ENCODE measurements around the gene SGSM1.

SGSM1 gene

DNA sequence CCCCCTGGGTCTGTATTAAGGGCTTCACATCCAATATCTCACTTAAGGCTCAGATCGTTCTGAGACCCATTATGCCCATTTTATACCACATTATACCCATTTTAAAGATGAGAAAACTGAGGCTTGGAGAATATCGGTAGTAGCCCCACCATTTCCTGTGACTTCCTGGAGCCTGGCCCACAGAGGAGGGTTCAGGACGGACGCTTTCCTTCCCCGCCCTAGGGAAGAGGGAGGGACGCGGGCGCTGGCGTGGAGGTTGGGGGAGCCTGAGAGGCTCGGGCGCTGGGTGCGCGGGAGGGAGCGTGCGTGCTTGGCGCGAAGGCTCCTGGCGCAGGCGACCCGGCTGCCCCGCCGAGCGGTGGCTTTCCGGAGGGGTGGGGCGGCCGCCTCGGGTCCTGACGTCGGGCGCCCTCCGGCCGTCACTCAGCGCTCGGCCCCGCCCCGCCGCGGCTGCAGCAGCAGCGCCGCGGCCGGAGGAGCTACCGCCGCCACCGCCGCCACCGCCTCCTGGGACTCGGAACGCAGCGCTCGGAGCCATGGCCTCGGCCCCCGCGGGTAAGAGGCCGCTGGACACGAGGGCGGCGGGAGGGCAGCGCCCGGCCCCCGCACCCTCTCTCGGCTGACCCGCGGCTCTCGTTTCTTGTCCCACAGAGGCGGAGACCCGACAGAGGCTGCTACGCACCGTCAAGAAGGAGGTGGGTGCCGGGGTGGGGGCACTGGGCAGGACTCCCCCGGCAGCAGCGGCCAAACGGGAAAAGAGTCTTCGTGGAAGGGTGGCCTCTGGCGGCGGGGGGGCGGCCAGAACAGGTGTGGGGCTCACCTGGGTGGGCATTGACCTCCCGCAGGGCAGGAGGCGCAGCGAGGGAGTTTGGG is at the start of gene SGSM1:
Gene SGSM1, plus strand, starts transcription at position 422 of the 873 bp plus-strand sequence. Its CDS starts 115 bp downstream, at position 537.
- Histone ChIP-seq H3K27ac (ENCODE audit: low read length) (no peak within 1 kb of the TSS), H3K9me3 (ENCODE audit: control insufficient read depth, low read depth, low read length) (no peaks in the 10 kb centered on the region), H3K27me3 (ENCODE audit: control insufficient read depth, insufficient read depth, low read length) (no peaks in the 10 kb centered on the region), H3K36me3 (ENCODE audit: control insufficient read depth, low read depth, low read length) (no peaks in the 10 kb centered on the region), H3K4me3 (ENCODE audit: low read length) (peak within 1 kb of the TSS; percentile 63), H3K9ac (ENCODE audit: low read length) (peak within 1 kb of the TSS; percentile 35), H3K4me1 (ENCODE audit: control insufficient read depth, low read depth, low read length) (peaks cover 12% of the 10 kb centered on the region)

GRCh38 chr22:24758164-24758799 is 47.7 kb upstream of the SGSM1 start:
- Histone ChIP-seq H3K27ac (ENCODE audit: low read length) (no peak overlapping the region), H3K9ac (ENCODE audit: low read length) (no peak overlapping the region), H3K27me3 (ENCODE audit: control insufficient read depth, insufficient read depth, low read length) (no peaks in the 10 kb centered on the region), H3K4me1 (ENCODE audit: control insufficient read depth, low read depth, low read length) (no peaks in the 10 kb centered on the region), H3K36me3 (ENCODE audit: control insufficient read depth, low read depth, low read length) (no peaks in the 10 kb centered on the region), H3K9me3 (ENCODE audit: control insufficient read depth, low read depth, low read length) (no peaks in the 10 kb centered on the region), H3K4me3 (ENCODE audit: low read length) (no peak overlapping the region)

DNA sequence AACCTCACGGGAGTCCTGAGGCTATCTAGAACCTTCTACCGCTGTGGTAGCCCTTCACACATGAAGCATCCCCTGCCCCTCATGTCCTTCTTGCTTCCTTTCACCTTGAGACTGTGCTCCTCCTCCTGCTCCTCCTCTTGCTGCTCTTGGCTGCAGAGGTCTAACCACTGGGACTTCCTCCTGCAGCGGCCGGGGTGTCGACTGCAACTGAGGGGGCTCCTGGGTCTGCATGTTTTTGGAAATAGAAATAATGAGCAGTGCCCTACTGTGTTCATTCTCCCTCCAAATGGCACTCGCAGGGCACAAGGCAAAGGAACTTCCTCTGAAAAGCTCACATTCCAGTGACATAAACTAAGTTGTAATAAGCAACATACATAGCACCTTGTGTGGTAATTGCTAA is 46.2 kb upstream of the SGSM1 start:
- no peaks in the 10 kb centered on the region for H3K4me1 ChIP-seq (ENCODE audit: control insufficient read depth, low read depth, low read length)
- no peak overlapping the region for H3K27ac ChIP-seq (ENCODE audit: low read length)
- H3K9ac ChIP-seq (ENCODE audit: low read length), result no peak overlapping the region
- no peaks in the 10 kb centered on the region for H3K27me3 ChIP-seq (ENCODE audit: control insufficient read depth, insufficient read depth, low read length)
- H3K36me3 ChIP-seq (ENCODE audit: control insufficient read depth, low read depth, low read length), result no peaks in the 10 kb centered on the region
- H3K9me3 ChIP-seq (ENCODE audit: control insufficient read depth, low read depth, low read length), result no peaks in the 10 kb centered on the region
- H3K4me3 ChIP-seq (ENCODE audit: low read length), result no peak overlapping the region

DNA sequence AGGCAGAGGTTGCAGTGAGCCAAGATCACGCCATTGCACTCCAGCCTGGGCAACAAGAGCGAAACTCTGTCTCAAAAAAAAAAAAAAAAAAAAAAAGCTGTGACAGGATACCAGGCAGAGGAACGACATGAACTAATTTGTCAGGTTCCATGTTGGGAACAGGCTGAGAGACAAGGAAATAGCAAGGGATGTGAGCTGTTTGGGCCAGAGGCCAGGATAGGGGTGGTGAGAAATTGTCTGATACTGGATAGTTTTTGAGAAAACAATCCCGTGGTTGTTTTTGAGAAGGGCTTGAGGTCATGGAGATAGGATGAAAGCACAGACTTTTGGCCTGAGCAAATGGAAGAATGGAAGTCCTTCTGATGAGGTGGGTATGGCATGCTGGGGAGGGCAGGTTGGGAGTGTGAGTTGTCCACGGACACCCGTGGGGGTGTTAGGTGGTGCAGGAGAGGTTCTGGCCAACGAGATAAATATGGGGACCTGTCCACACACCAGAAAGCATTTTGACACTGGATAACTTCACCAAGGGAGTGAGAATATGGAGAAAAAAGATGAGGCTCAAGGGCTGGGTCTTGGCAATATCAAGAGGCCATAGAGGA is 45.2 kb upstream of the SGSM1 start:
- Histone ChIP-seq H3K27me3 (ENCODE audit: control insufficient read depth, insufficient read depth, low read length) (no peaks in the 10 kb centered on the region), H3K27ac (ENCODE audit: low read length) (no peak overlapping the region), H3K9ac (ENCODE audit: low read length) (no peak overlapping the region), H3K4me3 (ENCODE audit: low read length) (no peak overlapping the region), H3K9me3 (ENCODE audit: control insufficient read depth, low read depth, low read length) (no peaks in the 10 kb centered on the region), H3K4me1 (ENCODE audit: control insufficient read depth, low read depth, low read length) (no peaks in the 10 kb centered on the region), H3K36me3 (ENCODE audit: control insufficient read depth, low read depth, low read length) (no peaks in the 10 kb centered on the region)

DNA sequence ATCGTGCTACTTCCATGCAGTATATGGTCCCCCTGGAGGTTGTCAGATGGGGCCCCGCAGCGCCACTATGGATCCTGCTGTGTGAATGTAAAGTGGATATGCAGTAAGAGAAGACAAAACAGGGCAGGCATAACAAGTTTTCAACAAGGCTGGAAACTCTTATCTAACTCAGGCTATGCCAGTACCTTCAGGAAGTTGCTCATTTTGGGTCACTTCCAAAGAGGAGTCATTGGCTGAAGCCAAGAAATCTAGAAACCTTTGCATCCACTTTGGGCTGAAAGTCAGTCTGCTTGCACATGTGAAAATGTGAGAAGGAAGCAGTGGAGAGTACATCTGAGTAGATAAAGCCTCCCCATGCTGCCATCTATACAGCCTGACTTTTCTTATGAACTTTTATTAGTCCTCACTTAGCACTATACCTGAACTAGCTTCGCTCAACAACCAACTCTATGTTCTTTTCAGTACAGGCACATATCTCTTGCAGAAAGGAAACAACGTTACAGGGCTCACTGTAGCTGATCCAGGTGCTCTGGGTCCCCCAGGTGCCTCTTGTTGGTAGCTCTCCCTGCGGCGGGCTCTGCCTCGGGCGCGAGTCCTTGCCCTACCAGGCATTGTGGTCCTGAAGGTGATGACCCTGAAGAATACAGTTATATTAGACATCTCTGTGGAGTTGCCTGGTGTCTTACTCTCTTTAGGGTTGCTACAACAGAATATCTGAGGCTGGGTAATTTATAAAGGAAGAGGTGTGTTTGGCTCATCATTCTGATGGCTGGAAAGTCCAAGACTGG is 43.9 kb upstream of the SGSM1 start:
- Histone ChIP-seq H3K36me3 (ENCODE audit: control insufficient read depth, low read depth, low read length) (no peaks in the 10 kb centered on the region), H3K27ac (ENCODE audit: low read length) (no peak overlapping the region), H3K4me1 (ENCODE audit: control insufficient read depth, low read depth, low read length) (no peaks in the 10 kb centered on the region), H3K9ac (ENCODE audit: low read length) (no peak overlapping the region), H3K27me3 (ENCODE audit: control insufficient read depth, insufficient read depth, low read length) (no peaks in the 10 kb centered on the region), H3K9me3 (ENCODE audit: control insufficient read depth, low read depth, low read length) (no peaks in the 10 kb centered on the region), H3K4me3 (ENCODE audit: low read length) (no peak overlapping the region)

- Histone ChIP-seq H3K9ac (ENCODE audit: low read length) (no peak overlapping the region), H3K4me1 (ENCODE audit: control insufficient read depth, low read depth, low read length) (no peaks in the 10 kb centered on the region), H3K27ac (ENCODE audit: low read length) (no peak overlapping the region), H3K4me3 (ENCODE audit: low read length) (no peak overlapping the region), H3K9me3 (ENCODE audit: control insufficient read depth, low read depth, low read length) (no peaks in the 10 kb centered on the region), H3K36me3 (ENCODE audit: control insufficient read depth, low read depth, low read length) (no peaks in the 10 kb centered on the region), H3K27me3 (ENCODE audit: control insufficient read depth, insufficient read depth, low read length) (no peaks in the 10 kb centered on the region)
These were observed 42.0 kb upstream of the SGSM1 start for GRCh38 chr22:24763872-24764485.

- Histone ChIP-seq H3K27me3 (ENCODE audit: control insufficient read depth, insufficient read depth, low read length) (no peaks in the 10 kb centered on the region), H3K4me3 (ENCODE audit: low read length) (no peak overlapping the region), H3K9ac (ENCODE audit: low read length) (no peak overlapping the region), H3K27ac (ENCODE audit: low read length) (no peak overlapping the region), H3K9me3 (ENCODE audit: control insufficient read depth, low read depth, low read length) (no peaks in the 10 kb centered on the region), H3K4me1 (ENCODE audit: control insufficient read depth, low read depth, low read length) (no peaks in the 10 kb centered on the region), H3K36me3 (ENCODE audit: control insufficient read depth, low read depth, low read length) (no peaks in the 10 kb centered on the region)
These were observed 40.8 kb upstream of the SGSM1 start for GRCh38 chr22:24765166-24765565.

DNA sequence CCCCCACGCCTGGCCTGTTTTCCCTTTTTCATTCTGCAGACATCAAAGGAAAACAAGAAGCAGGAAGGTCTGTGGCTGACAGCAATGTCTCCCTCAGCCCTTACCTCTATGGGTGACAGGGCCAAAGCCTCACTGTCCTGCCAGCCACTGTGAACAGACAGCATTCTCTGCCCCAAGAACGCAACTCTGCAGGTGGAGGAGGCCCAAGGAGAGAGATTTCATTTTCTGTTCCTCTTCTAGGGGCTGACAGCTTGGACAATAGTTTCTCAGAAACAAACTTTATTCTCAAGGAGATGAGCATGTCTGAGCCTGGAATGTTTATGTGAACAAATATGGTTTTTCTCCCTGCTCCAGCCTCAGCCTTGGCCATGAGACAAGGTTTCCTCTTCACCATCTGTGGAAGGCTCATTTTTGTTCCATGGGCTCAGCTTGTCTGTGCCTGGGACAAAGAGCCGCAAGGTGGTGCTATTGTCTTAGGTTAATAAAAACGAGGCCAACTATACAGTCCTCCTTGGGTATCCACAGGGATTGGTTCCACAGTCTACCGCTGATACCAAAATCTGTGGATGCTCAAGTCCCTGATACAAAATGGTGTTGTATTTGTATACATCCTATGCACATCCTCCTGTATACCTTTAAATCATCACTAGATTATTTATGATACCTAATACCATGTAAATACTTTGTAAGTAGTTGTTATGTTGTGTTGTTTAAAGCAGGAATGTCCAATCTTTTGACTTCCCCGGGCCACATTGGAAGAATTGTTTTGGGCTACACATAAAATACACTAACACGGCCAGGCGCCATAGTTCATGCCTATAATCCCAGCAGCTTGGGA is 37.3 kb upstream of the SGSM1 start:
- no peak overlapping the region for H3K4me3 ChIP-seq (ENCODE audit: low read length)
- H3K4me1 ChIP-seq (ENCODE audit: control insufficient read depth, low read depth, low read length), result no peaks in the 10 kb centered on the region
- H3K9me3 ChIP-seq (ENCODE audit: control insufficient read depth, low read depth, low read length), result no peaks in the 10 kb centered on the region
- no peak overlapping the region for H3K27ac ChIP-seq (ENCODE audit: low read length)
- no peaks in the 10 kb centered on the region for H3K27me3 ChIP-seq (ENCODE audit: control insufficient read depth, insufficient read depth, low read length)
- H3K9ac ChIP-seq (ENCODE audit: low read length), result no peak overlapping the region
- H3K36me3 ChIP-seq (ENCODE audit: control insufficient read depth, low read depth, low read length), result no peaks in the 10 kb centered on the region

GRCh38 chr22:24772493-24773220 is 33.4 kb upstream of the SGSM1 start:
- H3K4me3 ChIP-seq (ENCODE audit: low read length), result no peak overlapping the region

More at GRCh38 chr22:24772493-24773220, 33.4 kb upstream of the SGSM1 start:
- Histone ChIP-seq H3K9me3 (ENCODE audit: control insufficient read depth, low read depth, low read length) (no peaks in the 10 kb centered on the region), H3K27ac (ENCODE audit: low read length) (no peak overlapping the region), H3K9ac (ENCODE audit: low read length) (no peak overlapping the region), H3K36me3 (ENCODE audit: control insufficient read depth, low read depth, low read length) (no peaks in the 10 kb centered on the region), H3K27me3 (ENCODE audit: control insufficient read depth, insufficient read depth, low read length) (no peaks in the 10 kb centered on the region), H3K4me1 (ENCODE audit: control insufficient read depth, low read depth, low read length) (no peaks in the 10 kb centered on the region)
